HG03460 (cell line): ENCODE data around the gene KLRF1.
"Not testable (repeated sequence)": the region's sequence is repeated elsewhere in the genome, so short reads cannot be mapped to it uniquely, and the experiment has no call there.

Experiments used
- ATAC-seq: cut with Tn5 transposase; IDR thresholded peaks from one replicate; pipeline ENCODE4 v1.9.1; 2021; ENCODE audit not compliant: unreplicated experiment

KLRF1 gene

DNA sequence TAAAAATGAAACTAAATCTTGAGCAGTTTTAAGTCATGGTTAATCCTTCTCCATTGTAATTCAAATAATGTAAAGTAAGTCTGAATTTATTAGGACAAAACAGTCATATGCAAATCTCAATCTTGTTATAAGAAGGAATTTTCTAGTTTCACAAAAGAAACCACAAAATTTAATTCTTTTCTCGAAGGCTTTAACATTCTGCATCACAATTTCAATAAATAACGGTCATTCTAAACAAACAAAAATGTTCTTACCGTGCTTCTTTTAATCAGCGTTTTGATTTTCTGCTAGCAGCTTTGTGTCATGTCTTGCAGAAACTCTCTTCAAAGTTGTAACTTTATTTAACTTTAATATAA, 41.6 kb downstream of the KLRF1 start:
- no peak for ATAC-seq

DNA sequence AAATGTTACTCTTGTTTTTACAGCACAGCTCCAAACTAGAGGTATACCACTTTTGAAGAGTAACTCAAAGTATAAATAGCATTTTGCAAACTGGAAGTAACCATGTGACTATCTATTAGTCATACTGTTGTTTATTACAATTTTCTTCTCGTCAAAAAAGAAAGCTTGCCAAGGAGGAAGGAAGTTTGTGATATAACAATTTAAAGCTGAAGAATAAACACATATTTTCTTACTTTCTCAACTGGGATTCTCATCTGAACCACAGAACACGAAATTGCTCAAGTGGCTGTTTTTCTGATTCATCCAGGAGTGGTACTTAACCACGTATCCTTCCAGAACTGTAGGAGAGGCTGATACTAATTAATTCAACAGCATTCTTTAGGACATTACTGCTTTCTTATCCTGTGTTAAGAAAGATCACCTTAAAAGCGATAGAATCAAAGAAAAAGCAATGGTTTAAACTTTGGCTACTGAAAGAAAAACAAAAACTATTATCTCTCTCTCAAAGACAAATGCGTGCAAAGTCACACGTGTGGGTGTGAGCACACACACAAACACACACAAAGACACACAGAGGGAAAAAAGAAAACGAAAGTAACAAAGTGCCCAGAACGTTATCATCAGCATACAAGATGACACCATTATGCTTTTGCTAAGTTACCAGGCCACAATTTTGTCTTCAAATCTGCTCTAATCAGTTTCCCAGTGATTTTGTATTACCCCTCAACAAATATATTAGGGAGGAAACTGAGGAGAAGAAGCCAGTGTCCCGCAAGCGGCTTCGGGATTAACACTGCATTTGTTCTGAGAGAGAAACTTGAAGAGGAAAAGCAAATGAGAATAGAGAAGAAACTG, 42.3 kb downstream of the KLRF1 start, which contains the start of gene CLEC2B:
CLEC2B (minus strand) TSS at position 48 of the 855 bp plus-strand sequence.
- ATAC-seq, result no peak

GRCh38 chr12:9870286-9870866, 43.1 kb downstream of the KLRF1 start:
- no peak for ATAC-seq

DNA sequence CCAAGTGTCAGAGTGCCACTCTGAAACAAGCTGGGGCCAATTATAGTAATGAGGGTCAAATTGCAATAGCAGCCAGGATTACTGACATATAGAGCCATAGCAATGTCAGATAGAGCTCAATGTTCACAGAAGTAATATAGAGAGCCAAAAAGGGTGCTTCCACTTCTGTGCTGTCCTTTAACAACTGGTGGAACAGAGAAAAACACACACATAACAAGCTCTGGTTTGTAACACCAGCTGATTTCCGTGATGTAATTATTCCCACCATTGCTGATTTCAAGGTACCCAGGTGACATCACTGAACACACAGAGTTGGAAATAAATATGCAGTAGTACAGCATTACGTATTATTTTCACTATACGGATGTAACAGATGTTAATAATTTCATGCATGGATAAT, 44.9 kb downstream of the KLRF1 start:
- ATAC-seq, result no peak

- ATAC-seq, result no peak
These were observed 45.5 kb downstream of the KLRF1 start for GRCh38 chr12:9872742-9873141.

DNA sequence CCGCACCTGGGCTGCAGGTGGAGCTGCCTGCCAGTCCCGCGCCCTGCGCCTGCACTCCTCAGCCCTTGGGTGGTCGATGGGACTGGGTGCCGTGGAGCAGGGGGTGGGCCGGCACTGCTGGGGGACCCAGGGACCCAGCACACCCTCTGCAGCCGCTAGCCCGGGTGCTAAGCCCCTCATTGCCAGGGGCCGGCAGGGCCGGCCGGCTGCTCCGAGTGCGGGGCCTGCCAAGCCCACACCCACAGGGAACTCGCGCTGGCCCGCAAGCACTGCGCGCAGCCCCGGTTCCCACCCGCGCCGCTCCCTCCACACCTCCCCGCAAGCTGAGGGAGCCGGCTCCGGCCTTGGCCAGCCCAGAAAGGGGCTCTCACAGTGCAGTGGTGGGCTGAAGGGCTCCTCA, 48.8 kb downstream of the KLRF1 start:
- ATAC-seq, result not testable (repeated sequence)

DNA sequence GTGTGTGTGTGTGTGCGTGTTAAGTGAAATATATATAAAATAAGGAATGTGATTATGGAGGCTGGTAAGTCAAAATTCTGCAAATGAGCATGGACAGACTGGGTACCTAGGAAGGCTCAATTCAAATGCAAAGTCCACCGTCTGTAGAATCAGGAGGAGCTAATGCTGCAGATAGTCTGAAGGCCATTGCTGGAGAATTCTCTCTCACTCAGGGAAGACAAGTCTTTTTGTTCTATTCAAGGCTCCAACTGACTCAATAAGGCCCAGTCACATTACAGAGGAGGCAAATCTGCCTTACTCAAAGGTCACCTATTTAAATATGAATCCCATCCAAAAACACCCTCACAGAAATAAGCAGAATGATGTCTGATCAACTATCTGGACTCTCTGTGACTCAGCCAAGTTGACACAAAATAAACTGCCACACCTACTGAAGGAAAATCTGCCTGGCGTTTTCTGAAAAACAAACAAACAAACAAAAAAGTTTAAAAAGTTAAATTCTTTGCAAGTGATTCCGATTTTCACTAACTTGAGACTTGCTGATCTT, 53.3 kb downstream of the KLRF1 start:
- ATAC-seq, result no peak

- ATAC-seq, result no peak
These were observed 54.0 kb downstream of the KLRF1 start, which contains the start of gene KLRF2 for GRCh38 chr12:9881246-9881645. KLRF2 (plus strand) TSS chr12:9881489; CDS start chr12:9881596, 107 bp downstream.

DNA sequence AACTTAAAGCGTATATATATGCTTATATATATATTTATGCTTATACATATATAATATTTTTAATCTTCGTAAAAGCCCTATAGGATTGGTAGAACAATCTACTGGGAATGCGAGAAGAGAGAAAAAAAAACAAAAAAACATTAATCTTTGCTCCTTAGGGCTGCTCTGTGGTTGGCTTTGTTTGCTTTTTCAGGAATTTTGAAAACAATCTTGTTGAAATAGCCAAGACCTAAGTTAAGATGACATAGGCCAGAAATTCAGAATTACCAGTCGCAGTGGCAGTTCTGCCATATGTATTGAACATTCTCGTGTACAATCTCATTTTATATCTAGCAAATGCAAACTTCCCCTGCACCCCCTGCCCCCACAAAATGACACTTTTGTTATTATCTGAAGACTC, 54.7 kb downstream of the KLRF1 start:
- ATAC-seq, result no peak

DNA sequence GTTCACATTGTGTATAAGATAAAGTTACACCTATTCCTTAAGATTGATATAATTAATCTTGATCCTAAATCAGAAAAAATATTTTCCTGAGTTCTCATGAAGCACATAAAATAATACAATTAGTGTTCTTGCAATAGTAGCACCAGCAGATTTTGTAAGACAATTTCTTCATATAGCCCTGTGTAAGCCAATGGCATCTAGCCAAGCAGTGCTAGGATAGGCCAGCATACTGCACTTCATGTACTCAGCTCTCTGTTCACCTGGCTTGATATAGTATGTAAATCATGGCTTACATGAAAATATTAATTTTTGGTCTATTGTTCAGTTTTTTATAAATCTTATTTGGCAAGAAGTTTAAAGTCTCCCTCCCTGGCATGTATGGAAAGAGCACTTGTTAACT, 55.9 kb downstream of the KLRF1 start:
- no peak for ATAC-seq

DNA sequence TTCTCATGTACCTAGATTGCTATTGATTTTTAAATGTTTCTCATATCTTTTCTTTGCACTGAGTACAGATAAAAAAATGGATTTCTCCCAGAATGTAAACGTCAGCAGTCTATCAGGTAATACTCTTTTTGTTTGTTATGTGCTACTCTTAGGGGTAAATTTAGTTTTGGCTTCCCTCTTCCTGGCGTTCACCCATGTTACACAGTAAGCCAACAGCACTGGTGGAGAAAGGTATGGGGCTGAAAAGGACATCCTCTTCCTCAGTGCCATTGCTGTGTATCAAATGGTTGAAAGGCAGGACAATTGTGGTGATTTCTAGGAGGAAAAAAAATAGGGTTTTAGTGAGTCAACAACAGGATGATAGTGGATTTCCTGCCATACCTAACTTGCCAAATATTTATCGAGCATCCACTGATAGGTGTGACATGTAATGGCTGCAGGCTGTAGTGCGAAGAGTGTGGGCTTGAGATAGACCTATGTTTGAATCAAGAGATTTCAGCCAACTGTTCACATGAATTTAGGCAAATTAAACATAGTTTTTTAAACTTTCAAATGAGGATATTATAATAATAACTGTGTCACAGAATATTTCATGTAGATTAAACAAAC, 61.5 kb downstream of the KLRF1 start:
- no peak for ATAC-seq
